BE2C (cell line): ENCODE measurements around the gene PDGFB.

ENCODE experiments used
- DNase-seq: peaks from one replicate; pipeline ENCODE4 v3.0.0-alpha.2; 2020
- H3K27me3 ChIP-seq: fragments of 250-450 bp; sonication (Bioruptor Pico); 2 replicates; pipeline ENCODE4 v1.5.1; 2020; ENCODE audit warnings: mild to moderate bottlenecking
- H3K36me3 ChIP-seq: fragments of 250-450 bp; sonication (Bioruptor Pico); 2 replicates; pipeline ENCODE4 v1.5.1; 2020; ENCODE audit warnings: mild to moderate bottlenecking
- H3K4me1 ChIP-seq: fragments of 250-450 bp; sonication (Bioruptor Pico); 2 replicates; pipeline ENCODE4 v1.5.1; 2020
- H3K4me3 ChIP-seq: 2 replicates; pipeline ENCODE4 v1.5.1; 2011; ENCODE audit warnings: low read depth, low read length
- H3K9me3 ChIP-seq: fragments of 250-450 bp; sonication (Bioruptor Pico); 2 replicates; pipeline ENCODE4 v1.5.1; 2020
- CTCF ChIP-seq: IDR thresholded peaks from 2 replicates; pipeline ENCODE4 v1.5.1; 2012; ENCODE audit warnings: mild to moderate bottlenecking, low read depth, low read length

Gene PDGFB

GRCh38 chr22:39229075-39229474, 15.7 kb downstream of the PDGFB start:
- no peak overlapping the region for H3K4me3 ChIP-seq
- H3K36me3 ChIP-seq: no peaks in the 10 kb centered on the region
- TF ChIP-seq CTCF: no peak
- H3K4me1 ChIP-seq: no peaks in the 10 kb centered on the region
- no peaks in the 10 kb centered on the region; the same call in 1 of the 2 replicates for H3K9me3 ChIP-seq
- DNase-seq: no peak
- no peaks in the 10 kb centered on the region for H3K27me3 ChIP-seq

GRCh38 chr22:39227542-39228272, 17.1 kb downstream of the PDGFB start:
- Histone ChIP-seq H3K4me1 (no peaks in the 10 kb centered on the region), H3K4me3 (no peak overlapping the region), H3K27me3 (no peaks in the 10 kb centered on the region; the same call in 1 of the 2 replicates), H3K9me3 (no peaks in the 10 kb centered on the region; the same call in 1 of the 2 replicates), H3K36me3 (no peaks in the 10 kb centered on the region)
- DNase-seq: no peak
- TF ChIP-seq CTCF: no peak

GRCh38 chr22:39226353-39226752, 18.4 kb downstream of the PDGFB start:
- no peaks in the 10 kb centered on the region for H3K4me1 ChIP-seq
- DNase-seq: no peak
- TF ChIP-seq CTCF: no peak
- H3K9me3 ChIP-seq: no peaks in the 10 kb centered on the region; the same call in 1 of the 2 replicates
- H3K27me3 ChIP-seq: no peaks in the 10 kb centered on the region; the same call in 1 of the 2 replicates
- no peak overlapping the region for H3K4me3 ChIP-seq
- no peaks in the 10 kb centered on the region for H3K36me3 ChIP-seq

- H3K4me3 ChIP-seq: no peak overlapping the region
- H3K27me3 ChIP-seq: no peaks in the 10 kb centered on the region; the same call in 1 of the 2 replicates
- H3K4me1 ChIP-seq: no peaks in the 10 kb centered on the region
- H3K9me3 ChIP-seq: no peaks in the 10 kb centered on the region; the same call in 1 of the 2 replicates
- H3K36me3 ChIP-seq: no peaks in the 10 kb centered on the region
- DNase-seq: no peak
- no peak for TF ChIP-seq CTCF
Observed at GRCh38 chr22:39225591-39225990, 19.2 kb downstream of the PDGFB start.

- TF ChIP-seq CTCF: no peak
- no peaks in the 10 kb centered on the region; the same call in 1 of the 2 replicates for H3K27me3 ChIP-seq
- H3K9me3 ChIP-seq: no peaks in the 10 kb centered on the region; the same call in 1 of the 2 replicates
Observed at GRCh38 chr22:39224550-39224949, 20.2 kb downstream of the PDGFB start.

GRCh38 chr22:39223091-39223710, 21.6 kb downstream of the PDGFB start:
- H3K27me3 ChIP-seq: no peaks in the 10 kb centered on the region; the same call in 1 of the 2 replicates

More at GRCh38 chr22:39224550-39224949, 20.2 kb downstream of the PDGFB start:
- no peaks in the 10 kb centered on the region for H3K36me3 ChIP-seq
- no peak for DNase-seq
- no peak overlapping the region for H3K4me3 ChIP-seq
- H3K4me1 ChIP-seq: no peaks in the 10 kb centered on the region

More at GRCh38 chr22:39223091-39223710, 21.6 kb downstream of the PDGFB start:
- Histone ChIP-seq H3K4me3 (no peak overlapping the region), H3K36me3 (no peaks in the 10 kb centered on the region), H3K9me3 (no peaks in the 10 kb centered on the region; the same call in 1 of the 2 replicates), H3K4me1 (no peaks in the 10 kb centered on the region)
- DNase-seq: no peak
- TF ChIP-seq CTCF: no peak
